IMR-90 (cell line): ENCODE results near the gene TBCD. TPM values are rescaled to one million over a fixed set of nuclear protein-coding genes. Genes with fewer than 3 reads are reported as not detected.
"Not testable (repeated sequence)": the region's sequence is repeated elsewhere in the genome, so short reads cannot be mapped to it uniquely, and the experiment has no call there.

Experiments
- ATAC-seq: fragments of 200-7000 bp; cut with Tn5 transposase; 2 replicates; pipeline ENCODE4 v1.9.1; 2020; ENCODE audit warnings: low read depth, mild to moderate bottlenecking, moderate library complexity
- BruUV-seq: library from RNA; stranded (reverse); fragments of 400-500 nt; replicated peaks from 2 replicates; lab custom pipeline; 2021; lab: Mats Ljungman, UMichigan
- CTCF ChIA-PET: fragments of 300-600 bp; formaldehyde crosslinking; extraction: SDS; loops from one replicate; lab custom pipeline; 2021; ENCODE audit warnings: antibody characterized with exemption; lab: Yijun Ruan, JAX
- POLR2A ChIA-PET: fragments of 300-600 bp; sonication (Branson Sonifier 250); formaldehyde crosslinking; loops from one replicate; lab custom pipeline; 2022; ENCODE audit warnings: antibody characterized with exemption; ENCODE audit not compliant: unreplicated experiment; lab: Charles Lee
- DNase-seq: peaks from one replicate; pipeline ENCODE4 v3.0.0; 2013
- H2AFZ ChIP-seq: replicated peaks from 2 replicates; pipeline ENCODE3; 2013; ENCODE audit warnings: low read length, mild to moderate bottlenecking; ENCODE audit not compliant: poor library complexity
- H2AK5ac ChIP-seq: 2 replicates; pipeline ENCODE4 v1.6.1; 2013; ENCODE audit warnings: low read depth, low read length, inconsistent platforms
- H2AK9ac ChIP-seq: replicated peaks from 2 replicates; pipeline ENCODE3; 2013; ENCODE audit warnings: mild to moderate bottlenecking, low read depth, low read length, moderate library complexity; ENCODE audit not compliant: poor library complexity
- H2BK120ac ChIP-seq: 2 replicates; pipeline ENCODE4 v1.6.1; 2013; ENCODE audit warnings: low read depth, low read length, inconsistent platforms
- H2BK15ac ChIP-seq: 3 replicates; pipeline ENCODE4 v1.6.1; 2013; ENCODE audit warnings: low read depth, low read length, inconsistent platforms
- H2BK20ac ChIP-seq: 2 replicates; pipeline ENCODE4 v1.6.1; 2013; ENCODE audit warnings: low read depth, mild to moderate bottlenecking, inconsistent platforms, low read length, moderate library complexity
- H2BK5ac ChIP-seq: 2 replicates; pipeline ENCODE4 v1.6.1; 2013; ENCODE audit warnings: mild to moderate bottlenecking, low read depth, low read length, inconsistent platforms; ENCODE audit not compliant: poor library complexity, severe bottlenecking
- H3K14ac ChIP-seq: replicated peaks from 2 replicates; pipeline ENCODE4 v1.6.1; 2013; ENCODE audit warnings: low read depth, low read length, inconsistent platforms
- H3K18ac ChIP-seq: 2 replicates; pipeline ENCODE4 v1.6.1; 2013; ENCODE audit warnings: low read depth, low read length, control low read depth
- H3K23ac ChIP-seq: 2 replicates; pipeline ENCODE4 v1.6.1; 2013; ENCODE audit warnings: low read depth, low read length, inconsistent platforms
- H3K27ac ChIP-seq: 2 replicates; pipeline ENCODE4 v1.5.1; 2013; ENCODE audit warnings: mild to moderate bottlenecking, control low read depth, low read length; ENCODE audit not compliant: insufficient read depth
- H3K27me3 ChIP-seq: 2 replicates; pipeline ENCODE4 v1.6.1; 2013; ENCODE audit warnings: low read length; ENCODE audit not compliant: control insufficient read depth, insufficient read depth
- H3K36me3 ChIP-seq: 2 replicates; pipeline ENCODE4 v1.6.1; 2013; ENCODE audit warnings: low read length, mixed read lengths; ENCODE audit not compliant: control insufficient read depth, insufficient read depth
- H3K4ac ChIP-seq: 2 replicates; pipeline ENCODE4 v1.6.1; 2013; ENCODE audit warnings: low read depth, low read length, inconsistent platforms
- H3K4me1 ChIP-seq: 2 replicates; pipeline ENCODE4 v1.6.1; 2013; ENCODE audit warnings: low read length, mixed read lengths; ENCODE audit not compliant: control insufficient read depth, insufficient read depth
- H3K4me2 ChIP-seq: 2 replicates; pipeline ENCODE4 v1.6.1; 2013; ENCODE audit warnings: low read depth, mild to moderate bottlenecking, control low read depth, low read length, moderate library complexity
- H3K4me3 ChIP-seq: 2 replicates; pipeline ENCODE4 v1.5.1; 2013; ENCODE audit warnings: low read depth, mild to moderate bottlenecking, control low read depth, low read length, moderate library complexity; ENCODE audit not compliant: insufficient read depth
- H3K56ac ChIP-seq: 2 replicates; pipeline ENCODE4 v1.6.1; 2013; ENCODE audit warnings: low read length, inconsistent platforms; ENCODE audit not compliant: insufficient read depth; ENCODE audit errors: extremely low read depth
- H3K79me1 ChIP-seq, 2 experiments: 2 replicates each; pipeline ENCODE4 v1.6.1; 2013; ENCODE audit warnings: low read length in 2 of 2, inconsistent platforms in 1 of 2, low read depth in 1 of 2
- H3K9ac ChIP-seq: 2 replicates; pipeline ENCODE4 v1.6.1; 2013; ENCODE audit warnings: low read depth, low read length, control low read depth
- H3K9me1 ChIP-seq: 2 replicates; pipeline ENCODE4 v1.6.1; 2013; ENCODE audit warnings: low read length, inconsistent platforms; ENCODE audit not compliant: insufficient read depth
- H3K9me3 ChIP-seq: 2 replicates; pipeline ENCODE4 v1.6.1; 2013; ENCODE audit warnings: low read length; ENCODE audit not compliant: control insufficient read depth, insufficient read depth
- H4K20me1 ChIP-seq: 2 replicates; pipeline ENCODE4 v1.6.1; 2013; ENCODE audit warnings: low read length, inconsistent platforms; ENCODE audit not compliant: insufficient read depth
- H4K5ac ChIP-seq: 2 replicates; pipeline ENCODE4 v1.6.1; 2013; ENCODE audit warnings: mild to moderate bottlenecking, low read depth, low read length, control low read depth
- H4K8ac ChIP-seq, 2 experiments: 2 replicates each; pipeline ENCODE4 v1.6.1; 2013; ENCODE audit warnings: low read depth in 2 of 2, low read length in 2 of 2, control low read depth in 1 of 2, inconsistent platforms in 1 of 2
- H4K91ac ChIP-seq: 2 replicates; pipeline ENCODE4 v1.6.1; 2013; ENCODE audit warnings: low read depth, low read length, inconsistent platforms; ENCODE audit not compliant: insufficient read depth
- WGBS, 2 experiments: methylation state at CpG; one replicate each; pipeline versions ENCODE4 v1.1.5 to v1.1.7; 2013; ENCODE audit warnings: missing lambda C conversion rate in 2 of 2; ENCODE audit not compliant: insufficient read length in 1 of 2; ENCODE audit errors: extremely low coverage in 2 of 2; 5-methylcytosine and 5-hydroxymethylcytosine counted together
- dilution Hi-C: fragments of 300-500 bp; cut with HindIII; formaldehyde crosslinking; loops from one replicate; pipeline ENCODE4 v1.14.3; 2018; ENCODE audit warnings: low sequenced_read_pairs; ENCODE audit not compliant: unreplicated experiment
- in situ Hi-C: fragments of 300-500 bp; cut with MboI; formaldehyde crosslinking; loops from 3 replicates; pipeline ENCODE4 v1.14.3; 2019; ENCODE audit warnings: low sequenced_read_pairs, inconsistent platforms, mixed read lengths
- intact Hi-C: fragments of 100-400 bp; cut with micrococcal nuclease; formaldehyde crosslinking; loops from 2 replicates; pipeline ENCODE4 v1.10.0; 2022
- polyA plus RNA-seq, 3 experiments: library from polyadenylated mRNA; depleted of rRNA; stranded (reverse); fragments of >200 nt; gene quantifications; 2 replicates each; pipeline ENCODE4 v1.2.3, GENCODE V29; 2012; ENCODE audit warnings: low replicate concordance in 1 of 3
- total RNA-seq: library from RNA; depleted of rRNA; stranded (reverse); fragments of >200 nt; gene quantifications from 2 replicates; pipeline ENCODE4 v1.2.3, GENCODE V29; 2012

The TBCD gene
- total and polyA plus RNA-seq, 2 of the 4 experiments (the other 2 are of a cell fraction) = 21.9 to 54.5 TPM

GRCh38 chr17:82785581-82785980 lies 33.7 kb downstream of the TBCD start:
- H3K27ac ChIP-seq, H4K91ac ChIP-seq, H2BK15ac ChIP-seq, H3K9me3 ChIP-seq, H4K20me1 ChIP-seq, H4K5ac ChIP-seq, H2BK120ac ChIP-seq, H2BK5ac ChIP-seq, in situ Hi-C loops, POLR2A ChIA-PET, H3K27me3 ChIP-seq, CTCF ChIA-PET, H3K4me1 ChIP-seq, H2BK20ac ChIP-seq, BruUV-seq, H3K4me3 ChIP-seq, H3K14ac ChIP-seq, DNase-seq, H2AK5ac ChIP-seq, H3K23ac ChIP-seq, H3K56ac ChIP-seq, H3K18ac ChIP-seq, dilution Hi-C loops, H2AK9ac ChIP-seq, H3K4me2 ChIP-seq, H4K8ac ChIP-seq, ATAC-seq, H3K9me1 ChIP-seq, H3K9ac ChIP-seq, intact Hi-C loops, H2AFZ ChIP-seq, H3K4ac ChIP-seq: not testable (repeated sequence)
- Histone ChIP-seq H3K36me3 (peaks cover 14% of the 10 kb centered on the region), H3K79me1 (peaks cover 2 to 39% of the 10 kb centered on the region in 2 experiments; a peak in 2 of 4 replicates)
- 98% methylated on average over 8 of the region's 16 CpGs; no CpG with 5 or more reads in 1 of the 2 experiments for WGBS, 2 experiments
